Liver (tissue), 3 donors: ENCODE results near the gene ATP11A.

ENCODE experiments used
- CTCF ChIP-seq: fragments of 150-350 bp; IDR thresholded peaks from 2 replicates; pipeline ENCODE4 v1.5.1; 2017; ENCODE audit warnings: improper control_type of control experiment, low read depth, low read length; ENCODE audit not compliant: missing input control
- EGR1 ChIP-seq, 2 donors: IDR thresholded peaks; 2 replicates each; pipeline ENCODE4 v1.6.1; 2016 to 2018; ENCODE audit warnings: antibody characterized with exemption in 2 of 2, low read depth in 2 of 2
- GABPA ChIP-seq, 2 donors: IDR thresholded peaks in 1 of 2; conservative IDR thresholded peaks in 1 of 2; 2 replicates each; pipeline ENCODE4 v1.6.1; 2016; ENCODE audit warnings: antibody characterized with exemption in 2 of 2, mild to moderate bottlenecking in 1 of 2, moderate library complexity in 1 of 2
- JUND ChIP-seq, 2 donors: IDR thresholded peaks; 2 replicates each; pipeline ENCODE4 v1.6.1; 2016; ENCODE audit warnings: antibody characterized with exemption in 2 of 2
- MAX ChIP-seq: IDR thresholded peaks from 2 replicates; pipeline ENCODE4 v1.6.1; 2016; ENCODE audit warnings: antibody characterized with exemption
- RAD21 ChIP-seq, 2 donors: IDR thresholded peaks; 2 replicates each; pipeline ENCODE4 v1.6.1; 2016; ENCODE audit warnings: antibody characterized with exemption in 2 of 2, mild to moderate bottlenecking in 2 of 2
- RXRA ChIP-seq, 2 donors: IDR thresholded peaks; 2 replicates each; pipeline ENCODE4 v1.6.1; 2017 to 2018; ENCODE audit warnings: antibody characterized with exemption in 2 of 2, mild to moderate bottlenecking in 1 of 2
- SP1 ChIP-seq: IDR thresholded peaks from 2 replicates; pipeline ENCODE4 v1.6.1; 2018; ENCODE audit warnings: antibody characterized with exemption, mild to moderate bottlenecking
- TAF1 ChIP-seq: conservative IDR thresholded peaks from 2 replicates; pipeline ENCODE4 v1.6.1; 2016; ENCODE audit warnings: antibody characterized with exemption, mild to moderate bottlenecking
- YY1 ChIP-seq: IDR thresholded peaks from 2 replicates; pipeline ENCODE4 v1.6.1; 2016; ENCODE audit warnings: antibody characterized with exemption, mild to moderate bottlenecking
- ZBTB33 ChIP-seq: IDR thresholded peaks from 2 replicates; pipeline ENCODE4 v1.6.1; 2016; ENCODE audit warnings: antibody characterized with exemption
- donor health status: healthy.
- donor health status: healthy.

- TF ChIP-seq CTCF (no peak), RAD21 (IDR thresholded peaks at IDR 0.05) (no peak), ZBTB33 (no peak), RXRA (IDR thresholded peaks at IDR 0.05) (no peak), JUND (IDR thresholded peaks at IDR 0.05) (no peak), MAX (no peak), EGR1 (IDR thresholded peaks at IDR 0.05; ENCODE audit: low read depth in 2 of 2) (no peak), GABPA (IDR thresholded peaks at IDR 0.05 in 1 of 2, conservative IDR thresholded peaks at IDR 0.05 in 1 of 2) (no peak), SP1 (no peak), YY1 (no peak), TAF1 (no peak)
These were observed 109.6 kb downstream of the ATP11A start for GRCh38 chr13:112799394-112799793.
